ENCODE measurements around the gene CSNK2A1.
"Not testable (repeated sequence)": the region's sequence is repeated elsewhere in the genome, so short reads cannot be mapped to it uniquely, and the experiment has no call there.

CSNK2A1 gene

DNA sequence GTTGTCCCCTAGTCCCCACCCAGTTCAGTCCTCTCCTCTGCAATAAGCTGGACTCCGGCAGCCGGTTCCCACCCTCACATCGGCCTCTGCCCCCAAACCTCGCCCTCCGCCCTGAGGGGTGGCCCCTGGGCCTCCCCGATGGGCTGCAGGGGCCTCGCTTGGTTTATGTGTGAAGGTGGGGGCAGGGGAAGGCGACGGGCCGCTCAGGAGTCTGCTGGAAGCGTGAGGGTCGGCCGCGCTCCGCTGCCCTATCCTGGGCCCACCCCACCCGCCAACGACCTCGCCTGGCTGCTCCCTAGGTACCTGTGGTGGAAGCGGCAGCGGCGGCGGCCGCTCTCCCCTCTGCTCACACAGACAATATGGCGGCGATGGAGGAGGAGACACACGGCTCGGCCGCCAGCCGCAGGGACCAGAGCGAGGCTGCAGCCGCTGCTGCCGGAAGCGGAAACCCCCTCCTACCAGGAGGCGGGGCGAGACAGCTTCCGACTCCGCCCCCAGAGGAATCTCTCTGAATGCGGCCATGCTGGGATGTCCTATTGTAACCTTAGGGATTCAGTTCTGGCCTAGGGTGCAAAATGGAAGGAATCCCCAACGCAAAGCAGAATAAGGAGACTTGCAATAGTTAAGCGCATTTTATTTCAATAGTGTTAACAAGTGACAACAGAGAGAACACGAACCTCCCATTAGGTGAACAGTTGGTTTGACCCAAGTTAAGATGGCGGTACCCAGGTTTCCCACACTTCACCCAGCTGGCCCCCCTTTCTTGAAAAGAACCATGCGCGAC, at the start of gene CSNK2A1:
Gene CSNK2A1 (minus strand): TSS at position 422 of the 784 bp plus-strand sequence. CDS start 35,239 bp downstream, outside the sequence.
- H3K9me3 Mint-ChIP-seq, result peaks cover 6% of the 10 kb centered on the region
- H3K4me3 Mint-ChIP-seq, result peak within 1 kb of the TSS; percentile 91
- peaks cover 53% of the 10 kb centered on the region for H3K4me1 Mint-ChIP-seq
- DNase-seq (peak; percentile 96), ATAC-seq (peak; percentile 96)
- peak within 1 kb of the TSS; percentile 94 for H3K27ac Mint-ChIP-seq
- peaks cover 30% of the 10 kb centered on the region for H3K36me3 Mint-ChIP-seq (ENCODE audit: low read depth)
- no peaks in the 10 kb centered on the region for H3K27me3 Mint-ChIP-seq

DNA sequence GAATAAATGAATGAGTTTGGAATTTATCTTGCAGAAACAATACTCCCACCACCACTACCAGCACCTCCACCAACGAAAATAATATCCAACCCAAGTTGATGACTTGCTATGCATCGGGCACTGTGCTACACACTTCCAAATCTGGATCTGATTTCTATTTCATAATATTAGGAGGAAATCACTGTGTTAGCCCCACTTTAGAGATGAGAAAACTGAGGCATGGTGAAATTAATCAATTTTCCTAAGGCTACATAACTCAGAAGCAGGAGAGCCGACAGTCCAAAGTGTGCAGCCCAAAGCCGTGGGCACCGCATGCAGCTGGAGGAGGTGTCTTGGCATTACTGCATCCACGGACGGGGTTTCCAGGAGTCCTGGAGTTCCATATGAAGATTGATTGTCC, 48.9 kb upstream of the CSNK2A1 start:
- DNase-seq (no peak), ATAC-seq (no peak)
- H3K4me1 Mint-ChIP-seq, result peaks cover 3% of the 10 kb centered on the region
- no peaks in the 10 kb centered on the region for H3K36me3 Mint-ChIP-seq (ENCODE audit: low read depth)
- H3K27ac Mint-ChIP-seq, result no peak overlapping the region
- H3K9me3 Mint-ChIP-seq, result no peaks in the 10 kb centered on the region
- H3K27me3 Mint-ChIP-seq, result peaks cover 20% of the 10 kb centered on the region
- H3K4me3 Mint-ChIP-seq, result no peak overlapping the region

DNA sequence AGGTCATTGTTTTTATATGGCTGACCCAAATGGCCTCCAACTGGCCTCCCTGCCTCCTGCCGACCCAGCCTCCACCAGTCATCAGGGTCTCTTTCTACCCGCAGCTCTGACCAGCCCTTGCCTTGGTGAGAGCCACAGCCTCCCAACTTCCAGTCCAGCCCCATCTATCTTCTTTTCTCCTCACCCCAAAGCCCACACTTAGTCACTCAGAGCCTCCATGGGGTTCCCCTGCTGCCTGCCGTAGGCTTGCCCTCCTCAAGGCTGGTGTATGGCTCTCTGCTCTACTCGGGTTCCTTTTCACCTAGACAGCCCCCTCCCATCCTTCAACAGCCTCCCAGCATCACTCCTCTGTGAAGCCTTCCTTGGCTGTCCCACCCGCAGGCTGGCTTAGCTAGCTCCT, 48.4 kb upstream of the CSNK2A1 start:
- H3K4me1 Mint-ChIP-seq, result peaks cover 3% of the 10 kb centered on the region

DNA sequence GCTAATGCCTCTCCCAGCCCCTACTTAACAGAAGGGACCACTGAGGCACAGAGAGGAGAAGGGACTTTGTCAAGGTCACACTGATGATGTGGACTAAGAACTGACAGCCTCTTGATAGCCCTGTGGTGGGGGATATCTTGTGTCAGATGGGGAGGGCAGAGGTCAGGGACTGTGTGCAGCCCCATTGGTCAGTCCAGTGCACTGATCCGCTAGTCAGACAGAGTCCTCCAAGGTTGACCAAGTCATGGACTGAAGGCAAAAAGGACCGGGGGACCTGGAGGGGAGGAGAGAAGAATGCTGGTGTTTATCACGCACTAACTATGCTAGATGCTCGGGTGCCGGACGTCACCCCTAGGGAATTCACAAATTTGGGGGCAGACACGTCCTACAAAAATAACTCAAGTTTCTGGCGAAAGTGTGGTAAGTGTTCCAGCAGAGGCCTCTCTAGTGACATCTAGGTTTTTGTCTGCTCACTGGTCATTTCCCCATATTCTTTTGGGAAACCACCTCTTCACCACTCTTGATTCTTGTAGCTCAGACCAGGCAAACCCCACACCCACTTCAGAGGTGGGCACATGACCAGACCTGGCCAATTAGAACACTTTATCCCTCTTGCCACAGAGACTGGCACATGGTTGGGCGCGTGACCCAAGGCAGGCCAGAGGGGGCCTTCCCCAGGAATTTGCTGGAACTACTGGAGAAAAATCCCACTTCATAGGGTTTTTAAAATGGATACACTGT, 45.5 kb upstream of the CSNK2A1 start:
- Mint-ChIP-seq H3K4me1 (peaks cover 3% of the 10 kb centered on the region), H3K4me3 (no peak overlapping the region), H3K27me3 (peaks cover 25% of the 10 kb centered on the region), H3K9me3 (no peaks in the 10 kb centered on the region), H3K27ac (no peak overlapping the region), H3K36me3 (ENCODE audit: low read depth) (no peaks in the 10 kb centered on the region)
- ATAC-seq (no peak), DNase-seq (no peak)

More for the DNA sequence above, 48.4 kb upstream of the CSNK2A1 start:
- Mint-ChIP-seq H3K4me3 (no peak overlapping the region), H3K27ac (no peak overlapping the region), H3K9me3 (no peaks in the 10 kb centered on the region), H3K36me3 (ENCODE audit: low read depth) (no peaks in the 10 kb centered on the region), H3K27me3 (peaks cover 20% of the 10 kb centered on the region)
- DNase-seq (no peak), ATAC-seq (peak; percentile 41)

DNA sequence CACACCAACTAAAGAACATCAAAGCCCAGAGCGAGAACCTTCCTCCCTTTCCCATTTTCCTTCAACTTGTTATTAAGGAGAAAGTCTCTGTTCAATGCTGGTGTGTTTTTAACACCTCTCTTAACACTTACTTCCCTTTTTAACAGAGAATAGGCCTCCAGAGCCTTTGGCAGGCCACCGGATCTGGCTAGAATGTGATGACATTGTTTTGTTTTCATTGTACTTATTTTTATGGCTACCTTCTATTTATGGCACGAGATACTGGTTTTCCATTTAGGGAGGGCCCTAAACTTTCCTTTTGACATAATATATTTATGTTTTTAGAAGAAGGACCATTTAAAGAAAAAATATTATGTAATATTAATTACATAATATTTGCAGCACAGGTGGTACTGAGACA, 44.9 kb upstream of the CSNK2A1 start:
- Mint-ChIP-seq H3K4me1 (peaks cover 3% of the 10 kb centered on the region), H3K9me3 (no peaks in the 10 kb centered on the region), H3K27ac (no peak overlapping the region), H3K36me3 (ENCODE audit: low read depth) (no peaks in the 10 kb centered on the region), H3K4me3 (no peak overlapping the region), H3K27me3 (peaks cover 24% of the 10 kb centered on the region)
- ATAC-seq (no peak), DNase-seq (no peak)

DNA sequence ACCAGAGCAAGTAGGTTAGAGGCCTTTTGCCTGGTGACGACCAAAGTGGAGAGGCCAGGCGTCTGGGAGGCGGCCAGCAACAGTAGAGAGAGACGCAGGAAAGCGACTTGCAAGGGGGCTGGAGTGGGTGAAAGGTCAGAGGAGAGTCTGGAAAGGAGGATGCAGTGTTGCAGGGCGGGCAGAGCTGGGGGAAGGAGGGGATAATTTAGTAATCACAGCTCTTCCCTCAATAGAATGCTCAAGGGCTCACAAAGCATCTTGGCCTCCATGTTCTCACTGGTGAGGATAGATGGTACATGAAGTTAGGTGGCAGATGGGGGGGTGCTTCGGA, 41.3 kb upstream of the CSNK2A1 start:
- no peaks in the 10 kb centered on the region for H3K36me3 Mint-ChIP-seq (ENCODE audit: low read depth)
- no peak for DNase-seq
- no peak overlapping the region for H3K27ac Mint-ChIP-seq
- H3K4me3 Mint-ChIP-seq, result no peak overlapping the region
- peaks cover 16% of the 10 kb centered on the region for H3K27me3 Mint-ChIP-seq
- H3K9me3 Mint-ChIP-seq, result no peaks in the 10 kb centered on the region
- H3K4me1 Mint-ChIP-seq, result no peaks in the 10 kb centered on the region
- ATAC-seq, result no peak

DNA sequence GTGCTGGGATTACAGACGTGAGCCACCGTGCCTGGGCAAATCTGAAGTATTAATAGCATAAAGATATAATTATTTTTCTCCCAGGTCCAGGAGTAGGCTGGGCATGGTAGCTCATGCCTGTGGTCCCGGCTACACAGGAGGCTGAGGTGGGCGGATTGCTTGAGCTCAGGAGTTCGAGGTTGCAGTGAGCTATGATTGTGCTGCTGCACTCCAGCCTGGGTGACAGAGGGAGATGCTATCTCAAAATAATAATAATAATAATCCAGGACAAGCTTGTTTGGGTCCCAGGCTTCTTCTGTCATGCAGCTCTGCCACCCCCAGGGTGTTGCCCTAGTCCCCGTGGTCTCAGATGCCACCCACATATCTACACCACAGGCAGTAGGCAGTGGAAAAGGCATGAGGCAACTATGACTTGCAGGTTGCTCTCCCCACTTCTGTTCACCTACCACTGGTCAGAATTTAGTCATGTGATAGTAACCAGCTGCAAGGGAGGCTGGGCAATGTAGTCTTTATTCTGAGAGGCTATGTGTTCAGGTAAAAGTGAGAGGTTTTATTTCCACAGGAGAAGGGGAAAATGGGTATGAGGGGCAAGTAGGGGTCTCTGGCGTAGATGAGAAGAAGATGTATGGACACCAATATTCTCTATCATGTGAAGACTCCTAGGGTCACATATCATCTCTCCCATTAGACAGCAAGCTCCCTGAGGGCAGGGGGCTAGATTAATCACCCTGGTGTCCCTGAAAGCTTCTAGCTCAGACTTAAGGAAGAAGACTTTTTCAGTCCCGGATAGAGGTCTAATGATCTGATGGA, 40.8 kb upstream of the CSNK2A1 start:
- Mint-ChIP-seq H3K27ac (no peak overlapping the region), H3K9me3 (no peaks in the 10 kb centered on the region), H3K4me1 (no peaks in the 10 kb centered on the region), H3K27me3 (peaks cover 15% of the 10 kb centered on the region), H3K4me3 (no peak overlapping the region), H3K36me3 (ENCODE audit: low read depth) (no peaks in the 10 kb centered on the region)
- ATAC-seq, result peak; percentile 97
- DNase-seq, result peak; percentile 14

DNA sequence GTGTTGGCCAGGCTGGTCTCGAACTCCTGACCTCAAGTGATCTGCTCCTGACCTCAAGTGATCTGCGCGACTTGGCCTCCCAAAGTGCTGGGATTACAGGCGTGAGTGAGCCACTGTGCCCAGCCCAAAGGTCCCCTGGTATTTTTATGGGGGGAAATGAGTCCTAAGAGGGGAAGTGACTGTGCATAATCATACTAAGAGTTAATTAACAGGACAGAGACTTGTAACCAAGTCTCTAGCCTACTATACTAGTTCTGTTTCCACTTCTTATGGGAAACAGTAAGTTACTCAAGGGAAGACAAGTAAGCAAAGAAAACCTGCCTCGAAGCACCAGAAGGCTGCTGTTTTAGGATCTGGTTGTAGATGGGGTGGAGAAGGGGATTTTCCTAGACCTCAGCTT, 38.6 kb upstream of the CSNK2A1 start:
- no peaks in the 10 kb centered on the region for H3K4me1 Mint-ChIP-seq
- no peaks in the 10 kb centered on the region for H3K36me3 Mint-ChIP-seq (ENCODE audit: low read depth)
- ATAC-seq (no peak), DNase-seq (no peak)
- H3K9me3 Mint-ChIP-seq, result no peaks in the 10 kb centered on the region
- no peak overlapping the region for H3K27ac Mint-ChIP-seq
- no peak overlapping the region for H3K4me3 Mint-ChIP-seq
- H3K27me3 Mint-ChIP-seq, result peaks cover 10% of the 10 kb centered on the region

DNA sequence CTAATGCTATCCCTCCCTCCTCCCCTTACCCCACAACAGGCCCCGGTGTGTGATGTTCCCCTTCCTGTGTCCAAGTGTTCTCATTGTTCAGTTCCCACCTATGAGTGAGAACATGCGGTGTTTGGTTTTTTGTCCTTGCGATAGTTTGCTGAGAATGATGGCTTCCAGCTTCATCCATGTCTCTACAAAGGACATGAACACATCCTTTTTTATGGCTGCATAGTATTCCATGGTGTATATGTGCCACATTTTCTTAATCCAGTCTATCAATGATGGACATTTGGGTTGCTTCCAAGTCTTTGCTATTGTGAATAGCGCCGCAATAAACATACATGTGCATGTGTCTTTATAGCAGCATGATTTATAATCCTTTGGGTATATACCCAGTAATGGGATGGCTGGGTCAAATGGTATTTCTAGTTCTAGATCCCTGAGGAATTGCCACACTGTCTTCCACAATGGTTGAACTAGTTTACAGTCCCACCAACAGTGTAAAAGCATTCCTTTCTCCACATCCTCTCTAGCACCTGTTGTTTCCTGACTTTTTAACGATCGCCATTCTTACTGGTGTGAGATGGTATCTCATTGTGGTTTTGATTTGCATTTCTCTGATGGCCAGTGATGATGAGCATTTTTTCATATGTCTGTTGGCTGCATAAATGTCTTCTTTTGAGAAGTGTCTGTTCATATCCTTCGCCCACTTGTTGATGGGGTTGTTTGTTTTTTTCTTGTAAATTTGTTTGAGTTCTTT, 35.5 kb upstream of the CSNK2A1 start:
- H3K27ac Mint-ChIP-seq, result not testable (repeated sequence)

DNA sequence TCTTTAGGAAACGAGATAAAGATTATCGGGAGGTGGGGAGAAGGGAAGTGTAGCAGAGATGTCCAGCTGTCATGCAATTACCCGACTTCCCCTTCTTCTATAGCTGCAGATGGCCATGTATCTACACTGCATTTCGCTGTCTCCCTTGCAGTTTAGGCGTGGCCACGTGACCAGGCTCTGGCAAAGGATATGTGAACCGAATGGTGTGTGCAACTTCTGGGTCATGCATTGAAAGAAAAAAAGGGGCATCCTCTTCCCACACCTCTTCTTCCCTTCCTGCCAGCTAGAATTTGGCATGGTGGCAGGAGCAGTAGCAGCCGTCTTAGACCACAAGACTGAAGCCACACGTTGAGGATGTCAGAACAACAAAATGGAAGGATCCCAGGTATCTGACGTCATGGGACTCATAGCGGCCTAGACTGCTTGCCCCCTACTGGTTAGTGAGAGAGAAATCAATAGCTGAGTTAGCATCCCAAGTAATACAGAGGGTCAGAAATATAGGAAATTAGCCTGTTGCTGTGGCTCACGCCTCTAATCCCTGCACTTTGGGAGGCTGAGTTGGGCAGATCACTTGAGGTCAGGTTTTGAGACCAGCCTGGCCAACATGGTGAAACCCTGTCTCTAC, 33.7 kb upstream of the CSNK2A1 start:
- DNase-seq (no peak), ATAC-seq (no peak)
- Mint-ChIP-seq H3K4me3 (no peak overlapping the region), H3K9me3 (no peaks in the 10 kb centered on the region), H3K27me3 (peaks cover 21% of the 10 kb centered on the region), H3K36me3 (ENCODE audit: low read depth) (no peaks in the 10 kb centered on the region), H3K27ac (no peak overlapping the region), H3K4me1 (no peaks in the 10 kb centered on the region)

More for the DNA sequence above, 35.5 kb upstream of the CSNK2A1 start:
- ATAC-seq; H3K4me3 Mint-ChIP-seq; H3K36me3 Mint-ChIP-seq (ENCODE audit: low read depth); H3K27me3 Mint-ChIP-seq; DNase-seq; H3K9me3 Mint-ChIP-seq; H3K4me1 Mint-ChIP-seq: not testable (repeated sequence)

DNA sequence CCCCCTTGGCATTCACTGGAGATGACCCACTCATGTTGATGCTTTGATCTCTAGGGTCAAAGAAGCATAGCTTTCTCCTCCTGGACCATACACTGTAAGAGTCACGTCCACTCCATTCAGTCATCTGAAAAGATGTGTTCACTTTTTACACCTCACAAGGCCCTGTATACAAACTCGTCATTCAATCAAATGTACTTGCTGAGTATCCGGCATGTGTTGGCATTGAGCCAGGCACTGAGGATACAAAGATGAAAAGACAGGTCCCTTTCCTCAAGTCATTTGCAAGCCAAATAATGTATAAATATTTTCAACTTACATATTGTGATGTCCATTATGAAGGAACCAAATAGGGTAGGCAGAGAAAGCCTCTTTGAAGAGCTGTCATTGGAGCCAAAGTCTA, 32.6 kb upstream of the CSNK2A1 start:
- Mint-ChIP-seq H3K9me3 (no peaks in the 10 kb centered on the region), H3K4me3 (no peak overlapping the region), H3K36me3 (ENCODE audit: low read depth) (no peaks in the 10 kb centered on the region), H3K27me3 (peaks cover 27% of the 10 kb centered on the region), H3K27ac (no peak overlapping the region), H3K4me1 (no peaks in the 10 kb centered on the region)
- no peak for DNase-seq
- no peak for ATAC-seq

DNA sequence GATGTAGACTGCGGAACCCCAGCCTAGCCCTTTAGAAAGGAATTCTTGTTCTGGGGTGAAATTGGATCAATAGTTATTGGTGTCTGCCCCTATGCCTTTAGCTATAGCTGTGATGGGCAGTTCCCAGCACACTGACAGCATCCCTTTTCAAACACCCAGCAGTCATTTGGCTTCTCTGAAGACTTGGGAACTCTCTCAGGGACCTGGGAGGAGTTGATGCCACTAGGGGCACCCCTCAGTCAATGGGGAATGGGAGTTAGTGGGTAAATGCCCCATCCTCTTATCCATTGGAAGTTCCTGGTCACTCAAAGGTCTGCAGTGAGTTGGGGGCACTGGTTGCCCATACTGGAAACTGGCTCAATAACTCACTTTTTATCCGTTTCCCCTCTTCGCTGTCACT, 31.6 kb upstream of the CSNK2A1 start:
- no peak overlapping the region for H3K4me3 Mint-ChIP-seq
- no peaks in the 10 kb centered on the region for H3K4me1 Mint-ChIP-seq
- no peak overlapping the region for H3K27ac Mint-ChIP-seq
- peaks cover 29% of the 10 kb centered on the region for H3K27me3 Mint-ChIP-seq
- ATAC-seq (no peak), DNase-seq (no peak)
- no peaks in the 10 kb centered on the region for H3K36me3 Mint-ChIP-seq (ENCODE audit: low read depth)
- no peaks in the 10 kb centered on the region for H3K9me3 Mint-ChIP-seq

DNA sequence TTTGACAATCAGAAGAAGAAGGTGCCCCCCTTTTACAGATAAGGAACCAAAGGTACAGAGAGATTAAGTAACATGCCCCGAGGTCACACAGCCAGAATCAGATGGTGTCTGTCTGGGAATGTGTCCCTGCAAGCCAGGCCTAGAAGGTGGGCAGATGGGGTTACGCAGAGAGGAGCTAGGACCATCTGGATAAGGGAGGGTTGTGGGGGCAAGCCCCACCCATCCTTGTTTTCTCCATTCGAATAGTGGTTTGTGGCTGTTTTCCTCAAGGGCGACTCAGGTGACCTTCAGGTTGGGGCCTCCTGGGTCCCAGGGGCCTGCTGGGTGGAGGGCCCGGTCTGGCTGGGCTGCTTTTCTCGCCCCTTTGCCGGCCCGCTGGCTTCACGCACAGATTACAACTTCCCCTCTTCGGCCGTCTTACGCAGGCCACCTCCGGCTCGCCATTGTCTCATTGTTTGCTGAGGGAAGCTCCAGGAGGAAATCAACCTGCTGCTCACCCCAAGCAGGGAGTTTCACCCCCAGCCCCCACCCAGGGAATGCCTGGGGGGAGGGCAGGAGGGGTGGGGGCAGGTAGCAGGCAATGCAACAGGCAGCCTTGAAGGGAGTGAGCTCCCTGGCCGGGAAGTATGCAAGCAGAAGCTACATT, 30.8 kb upstream of the CSNK2A1 start:
- Mint-ChIP-seq H3K36me3 (ENCODE audit: low read depth) (no peaks in the 10 kb centered on the region), H3K4me1 (no peaks in the 10 kb centered on the region), H3K27me3 (peaks cover 29% of the 10 kb centered on the region), H3K9me3 (no peaks in the 10 kb centered on the region), H3K27ac (no peak overlapping the region), H3K4me3 (no peak overlapping the region)
- ATAC-seq (no peak), DNase-seq (no peak)

Data from activated naive CD8-positive, alpha-beta T cell treated with anti-CD3 and anti-CD28 coated beads, Interleukin-2, amount 50 U/mL, for 24 hours (primary cell).